Smooth muscle cell (in vitro differentiated cells): ENCODE data around the gene RELN. TPM values are rescaled to one million over a fixed set of nuclear protein-coding genes. Genes with fewer than 3 reads are reported as not detected.
"Not testable (repeated sequence)": the region's sequence is repeated elsewhere in the genome, so short reads cannot be mapped to it uniquely, and the experiment has no call there.

Experiments used
- DNase-seq: peaks from one replicate; lab custom pipeline; 2025; ENCODE audit not compliant: unreplicated experiment; lab: John Stamatoyannopoulos, UW
- H2AFZ ChIP-seq: fragments of 200-600 bp; sonication (generic); 2 replicates; pipeline ENCODE4 v1.6.0; 2016; ENCODE audit warnings: antibody characterized with exemption, low read depth, mild to moderate bottlenecking
- H3F3A ChIP-seq: fragments of 200-600 bp; sonication (generic); 2 replicates; pipeline ENCODE4 v1.6.0; 2017; ENCODE audit warnings: antibody characterized with exemption, low read depth
- H3K27ac ChIP-seq: fragments of 200-600 bp; sonication (generic); 2 replicates; pipeline ENCODE4 v1.5.1; 2016; ENCODE audit warnings: low read depth, mild to moderate bottlenecking
- H3K27me3 ChIP-seq: fragments of 200-600 bp; sonication (generic); 2 replicates; pipeline ENCODE4 v1.6.1; 2016; ENCODE audit warnings: low read depth, mild to moderate bottlenecking
- H3K36me3 ChIP-seq: fragments of 200-600 bp; sonication (generic); 2 replicates; pipeline ENCODE4 v1.5.1; 2016; ENCODE audit warnings: low read depth
- H3K4me1 ChIP-seq: fragments of 200-600 bp; sonication (generic); 2 replicates; pipeline ENCODE4 v1.5.1; 2016; ENCODE audit warnings: low read depth
- H3K4me2 ChIP-seq: fragments of 200-600 bp; sonication (generic); 2 replicates; pipeline ENCODE4 v1.6.0; 2016; ENCODE audit warnings: mild to moderate bottlenecking
- H3K4me3 ChIP-seq: fragments of 200-600 bp; sonication (generic); 2 replicates; pipeline ENCODE4 v1.5.1; 2016; ENCODE audit warnings: mild to moderate bottlenecking
- H3K79me2 ChIP-seq: fragments of 200-600 bp; sonication (generic); 2 replicates; pipeline ENCODE4 v1.6.0; 2016; ENCODE audit warnings: low read depth, mild to moderate bottlenecking
- H3K9ac ChIP-seq: fragments of 200-600 bp; sonication (generic); 2 replicates; pipeline ENCODE4 v1.6.0; 2016; ENCODE audit warnings: low read depth
- H3K9me3 ChIP-seq: fragments of 200-600 bp; sonication (generic); replicated peaks from 2 replicates; pipeline ENCODE4 v1.5.1; 2016; ENCODE audit warnings: low read depth
- H4K20me1 ChIP-seq: fragments of 200-600 bp; sonication (generic); 2 replicates; pipeline ENCODE4 v1.6.0; 2016; ENCODE audit warnings: low read depth
- WGBS: methylation state at CpG from one replicate; pipeline ENCODE4 v1.1.7; 2016; ENCODE audit warnings: low lambda C conversion rate; 5-methylcytosine and 5-hydroxymethylcytosine counted together
- polyA plus RNA-seq: library from polyadenylated mRNA; unstranded; fragments of >200 nt; fragmentation: Nextera tagmentation; extraction: Ambion mirVana; gene quantifications from 2 replicates; pipeline ENCODE4 v1.2.1, GENCODE V29; 2016
- total RNA-seq: library from RNA; depleted of rRNA; stranded (reverse); fragments of >200 nt; gene quantifications from 2 replicates; pipeline ENCODE4 v1.2.3, GENCODE V29; 2014
- TF ChIP-seq, protein P1 (sequence below): fragments of 200-600 bp; sonication (generic); IDR thresholded peaks from 2 replicates; pipeline ENCODE4 v1.5.1; 2017; ENCODE audit warnings: borderline replicate concordance, mild to moderate bottlenecking, antibody characterized with exemption; ENCODE audit not compliant: insufficient read depth, poor library complexity, severe bottlenecking

Gene RELN
- total RNA-seq = 0.04 and 0.90 TPM in 2 replicates
- 0.51 TPM in 1 of 2 replicates, not detected in the other for polyA plus RNA-seq

DNA sequence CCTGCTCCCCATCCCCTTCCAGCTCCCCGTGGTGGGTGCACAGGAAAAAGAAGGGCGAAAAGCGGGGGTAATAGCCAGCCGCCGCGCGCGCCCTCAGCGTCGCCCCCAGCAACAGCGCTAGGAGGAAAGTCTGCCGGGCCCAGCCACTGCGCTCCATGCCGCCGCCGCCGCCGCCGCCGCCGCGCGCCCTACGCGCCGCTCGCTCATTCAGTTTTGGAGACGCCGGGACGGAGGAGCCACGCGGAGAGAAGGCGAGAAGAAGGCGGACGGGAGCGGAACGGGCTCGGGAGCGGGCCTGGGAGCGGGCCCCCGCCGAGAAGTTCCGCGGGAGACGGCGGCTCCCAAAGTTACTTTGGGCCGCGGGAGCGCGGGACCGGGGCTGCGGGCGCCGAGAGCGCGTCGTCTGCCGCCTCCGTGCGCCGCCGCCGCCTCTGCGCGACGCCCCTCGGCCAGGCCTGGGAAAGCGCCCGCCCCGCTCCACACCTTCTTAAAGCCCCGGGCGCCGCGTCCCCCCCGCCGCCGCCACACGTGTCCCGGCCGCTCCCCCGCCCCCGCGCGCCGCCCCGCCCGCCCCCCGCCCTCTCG, at the start of gene RELN:
Gene RELN (minus strand): TSS at position 459 of the 585 bp plus-strand sequence. CDS start 302 bp downstream, at position 157.
- TF ChIP-seq, protein P1, sequence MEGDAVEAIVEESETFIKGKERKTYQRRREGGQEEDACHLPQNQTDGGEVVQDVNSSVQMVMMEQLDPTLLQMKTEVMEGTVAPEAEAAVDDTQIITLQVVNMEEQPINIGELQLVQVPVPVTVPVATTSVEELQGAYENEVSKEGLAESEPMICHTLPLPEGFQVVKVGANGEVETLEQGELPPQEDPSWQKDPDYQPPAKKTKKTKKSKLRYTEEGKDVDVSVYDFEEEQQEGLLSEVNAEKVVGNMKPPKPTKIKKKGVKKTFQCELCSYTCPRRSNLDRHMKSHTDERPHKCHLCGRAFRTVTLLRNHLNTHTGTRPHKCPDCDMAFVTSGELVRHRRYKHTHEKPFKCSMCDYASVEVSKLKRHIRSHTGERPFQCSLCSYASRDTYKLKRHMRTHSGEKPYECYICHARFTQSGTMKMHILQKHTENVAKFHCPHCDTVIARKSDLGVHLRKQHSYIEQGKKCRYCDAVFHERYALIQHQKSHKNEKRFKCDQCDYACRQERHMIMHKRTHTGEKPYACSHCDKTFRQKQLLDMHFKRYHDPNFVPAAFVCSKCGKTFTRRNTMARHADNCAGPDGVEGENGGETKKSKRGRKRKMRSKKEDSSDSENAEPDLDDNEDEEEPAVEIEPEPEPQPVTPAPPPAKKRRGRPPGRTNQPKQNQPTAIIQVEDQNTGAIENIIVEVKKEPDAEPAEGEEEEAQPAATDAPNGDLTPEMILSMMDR = no peak
- Histone ChIP-seq H3K4me3 (peak within 1 kb of the TSS; percentile 50), H3F3A (no peaks in the 10 kb centered on the region), H2AFZ (peak within 1 kb of the TSS; percentile 77), H4K20me1 (no peaks in the 10 kb centered on the region), H3K9ac (no peak within 1 kb of the TSS), H3K27me3 (peaks cover 79% of the 10 kb centered on the region), H3K27ac (no peak within 1 kb of the TSS), H3K4me1 (no peaks in the 10 kb centered on the region), H3K79me2 (no peaks in the 10 kb centered on the region), H3K4me2 (peak within 1 kb of the TSS; percentile 87), H3K9me3 (no peaks in the 10 kb centered on the region), H3K36me3 (no peaks in the 10 kb centered on the region)
- 2% methylated on average over 53 of the region's 89 CpGs for WGBS
- no peak for DNase-seq

DNA sequence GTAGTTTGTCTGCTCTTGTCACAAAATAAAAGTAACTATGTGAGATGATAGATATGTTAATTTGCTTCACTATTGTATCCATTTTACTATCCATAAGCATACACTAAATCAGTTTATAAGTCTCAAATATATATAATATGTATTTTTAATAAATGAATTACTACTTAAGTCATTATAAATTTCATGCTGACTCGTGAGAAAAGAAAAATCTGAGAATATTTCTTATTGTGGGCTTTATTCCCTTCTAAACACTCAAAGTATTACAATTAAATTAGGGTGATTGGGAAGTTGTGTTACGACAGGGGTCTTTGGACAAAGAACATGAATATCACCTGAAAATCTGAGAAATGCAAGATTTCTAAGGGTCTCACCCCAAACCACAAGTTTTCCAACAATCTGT, 48.7 kb upstream of the RELN start:
- no peaks in the 10 kb centered on the region for H4K20me1 ChIP-seq
- no peaks in the 10 kb centered on the region for H3F3A ChIP-seq
- TF ChIP-seq, protein P1 = no peak
- no peaks in the 10 kb centered on the region for H3K36me3 ChIP-seq
- no peak overlapping the region for H2AFZ ChIP-seq
- H3K4me1 ChIP-seq = peaks cover 6% of the 10 kb centered on the region
- DNase-seq = no peak
- 80% methylated on average over 2 of the region's 2 CpGs for WGBS
- H3K4me3 ChIP-seq = no peak overlapping the region
- H3K27ac ChIP-seq = no peak overlapping the region
- H3K4me2 ChIP-seq = no peak overlapping the region
- H3K9ac ChIP-seq = no peak overlapping the region
- no peaks in the 10 kb centered on the region for H3K79me2 ChIP-seq
- H3K27me3 ChIP-seq = no peaks in the 10 kb centered on the region
- H3K9me3 ChIP-seq = no peaks in the 10 kb centered on the region

GRCh38 chr7:104036889-104037288, 47.4 kb upstream of the RELN start:
- DNase-seq, H3K79me2 ChIP-seq, H3K4me2 ChIP-seq, H2AFZ ChIP-seq, H3K4me1 ChIP-seq, H3K27me3 ChIP-seq, H3K27ac ChIP-seq, H3K9me3 ChIP-seq, H3F3A ChIP-seq, H3K4me3 ChIP-seq, H3K9ac ChIP-seq, H4K20me1 ChIP-seq, H3K36me3 ChIP-seq: not testable (repeated sequence)
- 65% methylated on average over 3 of the region's 3 CpGs for WGBS

- DNase-seq = no peak
- Histone ChIP-seq H3K4me3 (no peak overlapping the region), H4K20me1 (no peaks in the 10 kb centered on the region), H3K9ac (no peak overlapping the region), H3K79me2 (no peaks in the 10 kb centered on the region), H3K36me3 (no peaks in the 10 kb centered on the region), H3K27ac (no peak overlapping the region), H3K27me3 (no peaks in the 10 kb centered on the region), H3K4me2 (no peak overlapping the region), H3K9me3 (no peaks in the 10 kb centered on the region), H3K4me1 (peaks cover 2% of the 10 kb centered on the region), H2AFZ (no peak overlapping the region), H3F3A (no peaks in the 10 kb centered on the region)
- TF ChIP-seq, protein P1 = no peak
- 81% methylated on average over 4 of the region's 4 CpGs for WGBS
Measured at GRCh38 chr7:104035351-104035750, 45.9 kb upstream of the RELN start.
